ENCODE measurements around the gene RNF126.
"Not testable (repeated sequence)": the region's sequence is repeated elsewhere in the genome, so short reads cannot be mapped to it uniquely, and the experiment has no call there.

Gene RNF126

DNA sequence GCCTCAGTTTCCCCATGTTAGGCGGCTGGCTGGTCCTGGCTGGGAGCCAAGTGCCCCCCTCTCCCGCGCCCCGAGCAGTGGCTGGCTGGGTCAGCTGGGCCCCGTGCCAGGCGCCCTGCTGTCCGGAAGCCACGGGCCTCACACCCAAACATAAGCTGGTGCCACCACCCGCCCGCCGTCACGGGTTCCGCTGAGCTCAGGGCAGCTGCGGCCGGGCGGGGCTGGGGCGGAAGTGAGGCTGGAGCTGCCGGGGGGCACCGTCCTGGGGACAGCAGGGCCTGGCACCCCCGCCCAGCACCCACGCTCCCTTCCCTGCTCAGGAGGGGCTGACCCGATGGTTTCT is 54.0 kb downstream of the RNF126 start:
- DNase-seq: no peak

- no peak for DNase-seq
These were observed 54.6 kb downstream of the RNF126 start for GRCh38 chr19:608155-609003.

- DNase-seq: no peak
These were observed 55.5 kb downstream of the RNF126 start for GRCh38 chr19:607301-608154.

DNA sequence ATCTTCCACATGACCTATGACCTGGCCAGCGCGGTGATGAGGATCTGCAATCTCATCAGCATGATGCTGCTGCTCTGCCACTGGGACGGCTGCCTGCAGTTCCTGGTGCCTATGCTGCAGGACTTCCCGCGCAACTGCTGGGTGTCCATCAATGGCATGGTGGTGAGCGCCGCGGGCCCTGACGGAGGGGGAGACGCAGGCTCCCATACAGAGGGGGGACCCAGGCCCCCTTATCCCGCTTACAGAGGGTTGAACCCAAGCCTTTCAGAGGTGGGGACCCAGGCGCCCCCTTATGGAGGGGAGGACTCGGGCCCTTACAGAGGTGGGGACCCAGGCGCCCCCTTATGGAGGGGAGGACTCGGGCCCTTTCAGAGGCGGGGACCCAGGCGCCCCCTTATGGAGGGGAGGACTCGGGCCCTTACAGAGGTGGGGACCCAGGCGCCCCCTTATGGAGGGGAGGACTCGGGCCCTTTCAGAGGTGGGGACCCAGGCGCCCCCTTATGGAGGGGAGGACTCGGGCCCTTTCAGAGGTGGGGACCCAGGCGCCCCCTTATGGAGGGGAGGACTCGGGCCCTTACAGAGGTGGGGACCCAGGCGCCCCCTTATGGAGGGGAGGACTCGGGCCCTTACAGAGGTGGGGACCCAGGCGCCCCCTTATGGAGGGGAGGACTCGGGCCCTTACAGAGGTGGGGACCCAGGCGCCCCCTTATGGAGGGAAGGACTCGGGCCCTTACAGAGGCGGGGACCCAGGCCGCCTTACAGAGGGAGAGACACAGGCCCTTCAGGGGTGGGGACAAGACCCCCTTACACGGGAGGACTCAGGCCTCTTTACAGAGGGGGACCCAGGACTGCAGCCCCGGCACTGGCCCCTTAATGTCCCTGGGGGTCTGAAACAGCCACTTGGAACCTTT is 57.7 kb downstream of the RNF126 start:
- not testable (repeated sequence) for DNase-seq

DNA sequence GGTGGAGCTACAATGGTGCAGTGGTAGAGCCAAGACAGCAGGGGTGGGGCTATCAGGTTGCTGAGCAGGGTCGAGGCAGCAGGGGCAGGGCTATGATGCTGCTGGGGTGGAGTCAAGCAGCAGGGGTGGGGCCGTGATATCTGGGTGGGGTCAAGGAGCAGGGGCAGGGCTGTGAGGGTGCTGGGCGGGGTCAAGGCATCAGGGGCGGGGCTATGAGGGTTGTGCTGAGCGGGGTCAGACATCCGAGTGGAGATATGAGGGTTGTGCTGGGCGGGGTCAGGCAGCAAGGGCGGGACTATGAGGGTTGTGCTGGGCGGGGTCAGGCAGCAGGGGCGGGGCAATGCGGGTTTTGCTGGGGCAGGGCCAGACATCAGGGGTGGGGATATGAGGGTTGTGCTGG is 58.7 kb downstream of the RNF126 start:
- peak; percentile 34 for DNase-seq

DNA sequence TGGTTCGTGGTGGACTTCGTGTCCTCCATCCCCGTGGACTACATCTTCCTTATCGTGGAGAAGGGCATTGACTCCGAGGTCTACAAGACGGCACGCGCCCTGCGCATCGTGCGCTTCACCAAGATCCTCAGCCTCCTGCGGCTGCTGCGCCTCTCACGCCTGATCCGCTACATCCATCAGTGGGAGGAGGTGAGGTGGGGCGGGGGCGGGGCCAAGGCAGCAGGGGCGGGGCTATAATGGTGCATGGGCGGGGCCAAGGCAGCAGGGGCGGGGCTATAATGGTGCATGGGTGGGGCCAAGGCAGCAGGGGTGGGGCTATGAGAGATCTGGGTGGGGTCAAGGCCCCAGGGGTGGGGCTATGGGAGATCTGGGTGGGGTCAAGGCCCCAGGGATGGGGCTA is 59.2 kb downstream of the RNF126 start:
- not testable (repeated sequence) for DNase-seq

DNA sequence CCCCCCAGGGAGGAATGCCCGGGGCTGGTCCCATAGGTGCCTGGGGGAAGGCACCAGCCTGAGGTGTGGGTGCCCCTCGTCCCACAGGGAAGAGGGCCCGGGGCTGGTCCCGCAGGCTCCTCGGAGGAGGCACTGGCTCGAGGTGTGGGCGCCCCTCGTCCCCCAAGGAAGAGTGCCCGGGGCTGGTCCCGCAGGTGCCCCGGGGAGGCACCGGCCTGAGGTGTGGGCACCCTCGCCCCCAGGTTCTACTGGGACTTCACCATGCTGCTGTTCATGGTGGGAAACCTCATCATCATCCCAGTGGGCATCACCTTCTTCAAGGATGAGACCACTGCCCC is 59.7 kb downstream of the RNF126 start:
- DNase-seq: not testable (repeated sequence)

GRCh38 chr19:602391-603301 is 60.4 kb downstream of the RNF126 start:
- DNase-seq: no peak

GRCh38 chr19:601790-602189 is 61.2 kb downstream of the RNF126 start:
- no peak for DNase-seq

- no peak for DNase-seq
These were observed 61.7 kb downstream of the RNF126 start for GRCh38 chr19:601310-601709.
